ENCODE measurements around the gene C6orf58. TPM values are rescaled to one million over a fixed set of nuclear protein-coding genes. Genes with fewer than 3 reads are reported as not detected.

Gene C6orf58
- total RNA-seq, 1 experiment from 2014 or later: not detected

DNA sequence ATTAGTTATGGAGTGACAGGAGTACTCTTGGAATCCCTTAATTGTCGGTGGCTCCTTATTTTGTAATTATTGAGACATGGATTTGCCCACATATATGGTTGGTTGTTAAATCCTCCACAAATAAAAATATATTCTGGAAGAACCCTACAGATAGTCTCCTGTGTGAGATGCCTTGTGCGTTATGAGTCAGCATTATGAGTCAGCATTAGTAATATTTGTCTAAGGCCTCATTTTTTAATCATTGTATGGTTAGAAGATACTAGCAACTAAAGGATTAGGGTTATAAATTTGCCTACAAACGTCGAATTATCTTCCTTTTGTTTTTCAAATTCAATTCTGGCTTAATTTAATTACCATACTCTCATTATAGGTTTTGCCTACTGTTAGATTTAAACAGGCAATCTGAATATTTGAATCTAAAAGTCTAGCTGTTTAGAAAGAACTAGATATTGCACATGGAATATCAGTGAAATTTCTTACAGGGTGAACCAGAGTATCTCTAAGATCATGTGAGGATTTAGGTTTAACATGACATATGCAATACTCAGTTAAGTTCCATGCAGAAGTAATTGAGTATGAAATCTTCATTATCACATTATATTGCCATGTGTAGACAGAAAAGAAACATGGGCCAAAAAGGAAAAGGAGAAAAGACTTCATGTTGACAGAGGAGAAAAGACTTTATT, 5.9 kb downstream of the C6orf58 start:
- no peak overlapping the region for H2BK15ac ChIP-seq (ENCODE audit: low read depth, low read length)
- H3K79me2 ChIP-seq (ENCODE audit: insufficient read depth, low read length): no peaks in the 10 kb centered on the region
- no peak overlapping the region for H2BK20ac ChIP-seq (ENCODE audit: low read depth, low read length, poor library complexity, severe bottlenecking)
- no peak overlapping the region for H2BK120ac ChIP-seq (ENCODE audit: low read depth, low read length, poor library complexity, severe bottlenecking)
- H3K4me2 ChIP-seq (ENCODE audit: insufficient read depth, insufficient read length, low read length): no peak overlapping the region
- H3K4me1 Mint-ChIP-seq: peaks cover 5 to 7% of the 10 kb centered on the region in 2 experiments
- no peak overlapping the region for H3T11ph ChIP-seq (ENCODE audit: low read length)
- no peak overlapping the region for H3K4ac ChIP-seq (ENCODE audit: low read depth, low read length)
- no peak overlapping the region for H3K23ac ChIP-seq (ENCODE audit: insufficient read length, low read depth, low read length)
- no peak for DNase-seq
- no peaks in the 10 kb centered on the region for H4K20me1 ChIP-seq (ENCODE audit: control insufficient read depth, insufficient read depth, insufficient read length)
- H2BK12ac ChIP-seq (ENCODE audit: insufficient read length, low read depth, low read length): no peak overlapping the region
- no peaks in the 10 kb centered on the region for H3K79me1 ChIP-seq (ENCODE audit: insufficient read depth, low read depth, low read length, poor library complexity, severe bottlenecking)
- no peak overlapping the region for H4K5ac ChIP-seq (ENCODE audit: insufficient read length, low read depth, low read length)
- no peak overlapping the region for H2AK5ac ChIP-seq (ENCODE audit: insufficient read length, low read length)
- H3K56ac ChIP-seq (ENCODE audit: insufficient read length, low read depth, low read length): no peak overlapping the region
- H3K27ac ChIP-seq (ENCODE audit: insufficient read length, low read depth, low read length): no peak overlapping the region
- no peak overlapping the region for H4K8ac ChIP-seq (replicated peaks; ENCODE audit: insufficient read length, low read depth, low read length)
- TF ChIP-seq, protein P1, sequence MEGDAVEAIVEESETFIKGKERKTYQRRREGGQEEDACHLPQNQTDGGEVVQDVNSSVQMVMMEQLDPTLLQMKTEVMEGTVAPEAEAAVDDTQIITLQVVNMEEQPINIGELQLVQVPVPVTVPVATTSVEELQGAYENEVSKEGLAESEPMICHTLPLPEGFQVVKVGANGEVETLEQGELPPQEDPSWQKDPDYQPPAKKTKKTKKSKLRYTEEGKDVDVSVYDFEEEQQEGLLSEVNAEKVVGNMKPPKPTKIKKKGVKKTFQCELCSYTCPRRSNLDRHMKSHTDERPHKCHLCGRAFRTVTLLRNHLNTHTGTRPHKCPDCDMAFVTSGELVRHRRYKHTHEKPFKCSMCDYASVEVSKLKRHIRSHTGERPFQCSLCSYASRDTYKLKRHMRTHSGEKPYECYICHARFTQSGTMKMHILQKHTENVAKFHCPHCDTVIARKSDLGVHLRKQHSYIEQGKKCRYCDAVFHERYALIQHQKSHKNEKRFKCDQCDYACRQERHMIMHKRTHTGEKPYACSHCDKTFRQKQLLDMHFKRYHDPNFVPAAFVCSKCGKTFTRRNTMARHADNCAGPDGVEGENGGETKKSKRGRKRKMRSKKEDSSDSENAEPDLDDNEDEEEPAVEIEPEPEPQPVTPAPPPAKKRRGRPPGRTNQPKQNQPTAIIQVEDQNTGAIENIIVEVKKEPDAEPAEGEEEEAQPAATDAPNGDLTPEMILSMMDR (conservative IDR thresholded peaks at IDR 0.05): no peak
- no peak overlapping the region for H2AFZ ChIP-seq (ENCODE audit: low read length)
- H3K27ac Mint-ChIP-seq: no peak overlapping the region
- H2BK5ac ChIP-seq (ENCODE audit: insufficient read length, low read length): no peak overlapping the region
- no peak overlapping the region for H3K4me3 Mint-ChIP-seq
- H3K23me2 ChIP-seq (ENCODE audit: insufficient read length, low read depth, low read length, poor library complexity, severe bottlenecking): no peaks in the 10 kb centered on the region
- no peaks in the 10 kb centered on the region for H3K27me3 Mint-ChIP-seq (ENCODE audit: low read depth)
- H3K4me1 ChIP-seq (ENCODE audit: insufficient read depth, low read length): no peaks in the 10 kb centered on the region
- H3K14ac ChIP-seq (ENCODE audit: insufficient read depth, low read length): no peak overlapping the region
- H4K91ac ChIP-seq (ENCODE audit: insufficient read length, low read depth, low read length): no peak overlapping the region
- H3K36me3 Mint-ChIP-seq (ENCODE audit: insufficient read depth in 1 of 3, low read depth in 3 of 3): no peaks in the 10 kb centered on the region
- no peaks in the 10 kb centered on the region for H3K9me3 ChIP-seq (ENCODE audit: control insufficient read depth, low read depth, low read length)
- no peaks in the 10 kb centered on the region for H3K27me3 ChIP-seq (ENCODE audit: insufficient read depth, low read length)
- WGBS (ENCODE audit: extremely low coverage, insufficient read length, low lambda C conversion rate): no CpG with 5 or more reads among the region's 4 CpGs
- H3K9me3 Mint-ChIP-seq: no peaks in the 10 kb centered on the region
- H3K18ac ChIP-seq (ENCODE audit: insufficient read length, low read depth, low read length): no peak overlapping the region
- no peak overlapping the region for H3K9ac ChIP-seq (ENCODE audit: extremely low read depth, insufficient read length, low read length)

Data from H9 (cell line).